AG10803 (cell line): ENCODE measurements around the gene PRAME.

ENCODE experiments used
- DNase-seq: peaks from one replicate; pipeline ENCODE4 v3.0.0; 2010; ENCODE audit warnings: low read depth
- H3K4me3 ChIP-seq: 2 replicates; pipeline ENCODE4 v1.5.1; 2011; ENCODE audit warnings: mild to moderate bottlenecking, low read length, control low read depth
- TF ChIP-seq, protein P1 (sequence below): conservative IDR thresholded peaks from 2 replicates; pipeline ENCODE4 v1.5.1; 2011; ENCODE audit warnings: mild to moderate bottlenecking, low read length, control low read depth, inconsistent platforms

The PRAME gene

DNA sequence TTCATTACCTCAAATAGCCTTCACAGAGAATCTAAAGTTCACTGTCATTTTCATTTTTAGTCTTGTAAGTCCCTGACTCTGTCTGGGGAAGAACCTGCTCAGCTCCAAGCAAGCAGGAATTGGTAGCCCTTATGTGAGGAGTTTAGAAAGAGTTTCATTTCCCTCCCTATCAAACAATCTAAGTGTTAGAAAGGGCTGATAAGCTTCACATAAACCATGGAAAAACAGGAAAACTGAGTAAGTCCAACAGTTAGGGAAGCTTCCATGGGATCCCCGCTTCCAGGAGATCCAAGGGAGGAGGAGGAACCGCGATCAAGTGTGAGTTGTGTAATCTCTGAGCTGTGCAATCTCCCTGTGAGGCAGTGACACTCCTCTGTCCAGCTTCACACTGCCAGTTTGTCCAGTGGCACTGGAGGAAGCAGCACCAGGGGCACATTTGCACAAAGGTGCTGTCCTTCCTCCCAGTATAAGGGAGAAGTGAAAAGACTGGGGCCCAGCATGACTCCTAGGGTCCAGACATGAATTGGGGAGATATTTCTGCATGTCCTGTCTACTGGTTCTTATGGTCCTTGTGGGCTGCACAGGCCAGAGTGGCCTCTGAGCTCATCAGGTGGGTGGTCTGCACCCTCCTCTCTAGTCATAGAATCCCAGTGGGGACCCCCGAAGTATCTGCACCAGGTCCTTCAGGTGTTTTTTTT is 4.3 kb downstream of the PRAME start:
- TF ChIP-seq, protein P1, sequence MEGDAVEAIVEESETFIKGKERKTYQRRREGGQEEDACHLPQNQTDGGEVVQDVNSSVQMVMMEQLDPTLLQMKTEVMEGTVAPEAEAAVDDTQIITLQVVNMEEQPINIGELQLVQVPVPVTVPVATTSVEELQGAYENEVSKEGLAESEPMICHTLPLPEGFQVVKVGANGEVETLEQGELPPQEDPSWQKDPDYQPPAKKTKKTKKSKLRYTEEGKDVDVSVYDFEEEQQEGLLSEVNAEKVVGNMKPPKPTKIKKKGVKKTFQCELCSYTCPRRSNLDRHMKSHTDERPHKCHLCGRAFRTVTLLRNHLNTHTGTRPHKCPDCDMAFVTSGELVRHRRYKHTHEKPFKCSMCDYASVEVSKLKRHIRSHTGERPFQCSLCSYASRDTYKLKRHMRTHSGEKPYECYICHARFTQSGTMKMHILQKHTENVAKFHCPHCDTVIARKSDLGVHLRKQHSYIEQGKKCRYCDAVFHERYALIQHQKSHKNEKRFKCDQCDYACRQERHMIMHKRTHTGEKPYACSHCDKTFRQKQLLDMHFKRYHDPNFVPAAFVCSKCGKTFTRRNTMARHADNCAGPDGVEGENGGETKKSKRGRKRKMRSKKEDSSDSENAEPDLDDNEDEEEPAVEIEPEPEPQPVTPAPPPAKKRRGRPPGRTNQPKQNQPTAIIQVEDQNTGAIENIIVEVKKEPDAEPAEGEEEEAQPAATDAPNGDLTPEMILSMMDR, result no peak
- H3K4me3 ChIP-seq, result no peak overlapping the region
- no peak for DNase-seq

DNA sequence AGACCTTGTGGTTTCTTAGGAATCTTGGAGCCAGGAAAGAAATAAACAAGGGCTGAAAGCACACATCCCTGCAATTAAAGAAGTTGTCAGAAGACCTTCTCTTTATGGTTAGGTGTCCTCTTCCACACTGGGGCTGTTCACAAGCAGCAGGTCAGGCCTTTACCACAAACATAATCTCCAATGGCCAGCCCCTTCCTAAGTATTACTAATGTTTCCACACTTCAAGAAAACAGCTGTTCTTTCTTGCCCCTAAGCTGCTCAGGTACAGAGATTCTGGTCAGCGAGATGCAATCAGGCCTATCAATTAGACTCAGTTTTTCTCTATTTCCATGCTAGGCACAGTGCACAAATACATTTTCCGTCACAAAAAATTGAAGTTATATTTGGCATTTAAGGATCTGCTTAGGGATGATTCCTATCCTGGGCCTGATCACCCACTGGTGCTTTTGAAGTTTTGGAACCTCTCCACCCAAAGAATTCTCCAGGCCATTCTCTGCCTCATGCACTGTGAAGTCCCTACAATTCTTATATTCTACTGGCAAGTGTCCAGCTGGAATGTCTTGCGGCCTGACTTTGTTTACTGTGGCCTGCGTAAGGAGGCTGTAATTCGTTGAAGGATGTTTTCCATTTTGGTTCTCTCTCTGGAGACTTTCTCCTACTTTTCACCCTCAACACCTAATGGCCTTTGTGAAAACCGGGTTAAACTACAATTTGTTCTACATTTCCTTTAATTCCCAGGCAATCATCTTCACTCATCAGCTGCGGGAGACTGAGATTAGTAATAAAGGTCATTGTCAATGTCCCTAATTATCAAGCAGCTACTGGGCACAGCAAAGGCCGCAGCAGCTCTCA is 5.1 kb downstream of the PRAME start:
- no peak for DNase-seq
- TF ChIP-seq, protein P1, result no peak
- H3K4me3 ChIP-seq, result no peak overlapping the region

DNA sequence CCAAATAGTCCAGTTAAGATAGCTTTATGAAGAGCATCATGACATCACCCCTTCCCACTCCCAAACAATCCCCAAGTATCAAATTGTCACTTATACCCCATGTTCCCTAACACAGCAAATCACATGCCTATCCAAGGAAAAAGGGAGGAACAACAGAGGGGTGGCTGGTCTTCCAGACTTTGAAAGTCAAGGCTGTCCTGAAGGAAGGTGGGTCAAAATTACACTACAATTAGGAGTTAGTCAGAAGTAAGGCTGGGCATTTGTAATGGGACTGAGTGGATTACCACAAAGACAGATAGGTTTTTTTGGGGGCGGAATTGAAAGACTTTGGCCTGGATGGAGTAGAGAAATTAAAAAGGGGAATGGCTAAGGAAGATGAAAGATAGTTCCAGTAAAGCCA is 5.9 kb downstream of the PRAME start:
- TF ChIP-seq, protein P1, result no peak
- no peak for DNase-seq
- no peak overlapping the region for H3K4me3 ChIP-seq

DNA sequence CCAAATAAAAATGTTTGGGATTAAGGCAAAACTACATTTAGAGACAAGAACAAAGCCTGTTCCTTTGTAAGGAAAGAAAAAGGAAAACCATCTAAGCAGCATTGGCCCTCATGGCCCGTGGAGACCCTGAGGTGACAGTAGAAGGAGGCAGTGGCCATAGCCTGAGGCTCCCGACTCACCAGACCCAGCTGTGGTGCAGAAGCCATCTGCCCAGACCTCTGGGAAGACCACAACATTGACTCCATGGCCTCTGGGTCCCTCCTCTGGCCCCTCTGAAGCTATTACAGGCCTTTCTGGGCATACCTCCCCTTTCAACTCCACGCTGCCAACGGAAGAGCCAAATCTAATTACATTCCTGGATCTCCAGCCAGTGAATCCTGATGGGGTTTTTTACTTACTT is 6.4 kb downstream of the PRAME start:
- DNase-seq, result no peak
- H3K4me3 ChIP-seq, result no peak overlapping the region
- TF ChIP-seq, protein P1, result no peak

DNA sequence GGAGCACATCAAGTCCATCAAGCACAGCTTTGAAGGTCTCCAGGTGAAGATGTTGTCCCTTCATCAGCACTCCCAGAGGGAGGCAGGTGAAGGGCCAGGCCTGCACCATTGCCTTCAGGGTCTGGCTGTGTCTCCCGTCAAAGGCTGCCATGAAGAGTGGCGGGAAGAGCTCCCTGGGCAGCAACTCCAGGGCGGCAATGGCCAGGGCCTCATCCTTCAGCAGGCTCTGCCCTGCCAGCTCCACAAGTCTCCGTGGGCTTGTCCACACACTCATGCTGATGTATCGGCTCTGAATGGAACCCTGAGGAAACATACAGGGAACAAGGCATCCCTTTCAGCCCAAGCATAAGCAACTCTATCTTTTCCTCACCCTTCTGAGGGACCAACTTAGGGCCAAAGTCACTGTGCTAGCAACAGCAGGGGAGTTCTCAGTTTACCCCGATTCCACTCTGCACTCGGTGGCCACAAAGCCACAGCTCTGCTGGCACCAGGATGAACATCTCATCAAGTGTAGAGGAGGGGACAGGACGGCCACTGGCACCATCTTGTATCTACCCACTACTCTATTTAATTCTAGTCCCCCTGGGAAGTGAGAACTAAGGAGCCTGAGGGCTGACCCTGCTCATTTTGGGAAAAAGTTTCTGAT is 8.2 kb downstream of the PRAME start:
- H3K4me3 ChIP-seq, result no peak overlapping the region
- TF ChIP-seq, protein P1, result no peak
- DNase-seq, result no peak

DNA sequence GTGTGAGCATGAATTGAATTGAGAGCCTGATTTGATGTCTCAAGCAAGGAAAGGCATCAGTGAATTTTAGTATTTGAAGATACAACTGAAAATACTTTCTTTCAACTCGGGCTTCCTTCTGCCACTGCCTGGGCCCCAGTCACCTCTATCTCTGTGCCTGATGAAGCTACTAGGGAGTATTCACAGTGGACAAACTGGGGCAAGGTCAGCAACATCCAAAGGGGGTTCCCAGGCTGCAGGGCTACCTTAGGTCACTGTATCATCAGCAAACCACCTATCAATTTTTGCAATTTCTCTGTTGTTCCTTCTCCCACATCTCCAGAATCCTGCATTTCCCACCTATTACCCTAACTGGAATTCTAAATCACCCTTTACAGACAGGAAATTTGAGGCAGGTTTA is 10.2 kb downstream of the PRAME start:
- H3K4me3 ChIP-seq, result no peak overlapping the region
- TF ChIP-seq, protein P1, result no peak
- DNase-seq, result no peak
